Transverse colon (tissue), 3 donors: Measurements from ENCODE around the gene ZMIZ2.

Source experiments
- EP300 ChIP-seq: sonication (generic); formaldehyde crosslinking; IDR thresholded peaks from one replicate; pipeline ENCODE4 v1.6.1; 2017; ENCODE audit warnings: antibody characterized with exemption, low read depth
- POLR2A ChIP-seq: fragments of 450-650 bp; IDR thresholded peaks from one replicate; pipeline ENCODE4 v1.6.1; 2016; ENCODE audit warnings: antibody characterized with exemption, mild to moderate bottlenecking, moderate library complexity
- TF ChIP-seq, protein P1 (sequence below), 5 experiments: fragments of 200-600 bp in 3 of 5; fragments of 450-650 bp in 2 of 5; sonication (generic) in 3 of 5; IDR thresholded peaks; 1 replicate in 2 of 5; 2 replicates in 3 of 5; pipeline ENCODE4 v1.5.1; 2016 to 2017; ENCODE audit warnings: antibody characterized with exemption in 5 of 5, inconsistent platforms in 3 of 5, mild to moderate bottlenecking in 2 of 5, moderate library complexity in 1 of 5

DNA sequence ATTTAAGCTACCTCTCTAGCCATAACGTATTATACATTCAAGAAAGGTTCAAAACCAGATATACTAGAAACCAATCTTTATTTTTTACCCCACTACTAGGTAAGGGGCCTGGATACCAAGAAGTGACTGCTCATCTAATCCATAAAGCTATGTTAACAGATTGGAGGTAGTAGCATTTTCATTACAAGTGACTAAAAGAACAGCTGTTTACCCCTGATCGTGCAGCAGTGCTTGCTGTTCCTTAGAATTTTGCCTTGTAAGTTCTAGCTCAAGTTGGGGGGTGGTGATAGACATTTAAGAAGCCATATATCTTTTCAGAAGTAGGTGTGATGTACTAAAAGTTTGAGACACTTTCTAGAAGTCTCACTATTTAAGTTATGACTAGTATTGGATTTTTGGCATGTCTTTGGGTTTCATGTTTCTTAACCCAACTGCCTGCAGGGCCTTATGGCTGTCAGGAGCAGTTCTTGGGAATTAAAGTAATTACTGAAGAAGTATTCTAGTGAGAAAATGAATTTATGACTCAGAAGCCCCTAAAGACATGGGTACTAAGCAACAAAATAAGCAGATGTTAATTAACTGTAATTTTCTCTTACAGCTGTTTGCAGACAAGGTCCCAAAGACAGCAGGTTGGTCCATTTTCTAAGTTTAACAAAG is 50.1 kb downstream of the ZMIZ2 start:
- TF ChIP-seq POLR2A (no peak), EP300 (no peak)
- TF ChIP-seq, protein P1, sequence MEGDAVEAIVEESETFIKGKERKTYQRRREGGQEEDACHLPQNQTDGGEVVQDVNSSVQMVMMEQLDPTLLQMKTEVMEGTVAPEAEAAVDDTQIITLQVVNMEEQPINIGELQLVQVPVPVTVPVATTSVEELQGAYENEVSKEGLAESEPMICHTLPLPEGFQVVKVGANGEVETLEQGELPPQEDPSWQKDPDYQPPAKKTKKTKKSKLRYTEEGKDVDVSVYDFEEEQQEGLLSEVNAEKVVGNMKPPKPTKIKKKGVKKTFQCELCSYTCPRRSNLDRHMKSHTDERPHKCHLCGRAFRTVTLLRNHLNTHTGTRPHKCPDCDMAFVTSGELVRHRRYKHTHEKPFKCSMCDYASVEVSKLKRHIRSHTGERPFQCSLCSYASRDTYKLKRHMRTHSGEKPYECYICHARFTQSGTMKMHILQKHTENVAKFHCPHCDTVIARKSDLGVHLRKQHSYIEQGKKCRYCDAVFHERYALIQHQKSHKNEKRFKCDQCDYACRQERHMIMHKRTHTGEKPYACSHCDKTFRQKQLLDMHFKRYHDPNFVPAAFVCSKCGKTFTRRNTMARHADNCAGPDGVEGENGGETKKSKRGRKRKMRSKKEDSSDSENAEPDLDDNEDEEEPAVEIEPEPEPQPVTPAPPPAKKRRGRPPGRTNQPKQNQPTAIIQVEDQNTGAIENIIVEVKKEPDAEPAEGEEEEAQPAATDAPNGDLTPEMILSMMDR (IDR thresholded peaks at IDR 0.05), result no peak
